Measurements from ENCODE around the gene FBXL17.

The FBXL17 gene

GRCh38 chr5:108001222-108001621 lies 380.7 kb downstream of the FBXL17 start:
- DNase-seq (ENCODE audit: low read depth, low spot score), result no peak

GRCh38 chr5:107997338-107997980 lies 384.4 kb downstream of the FBXL17 start:
- peak; percentile 23 for DNase-seq (ENCODE audit: low read depth, low spot score)

DNA sequence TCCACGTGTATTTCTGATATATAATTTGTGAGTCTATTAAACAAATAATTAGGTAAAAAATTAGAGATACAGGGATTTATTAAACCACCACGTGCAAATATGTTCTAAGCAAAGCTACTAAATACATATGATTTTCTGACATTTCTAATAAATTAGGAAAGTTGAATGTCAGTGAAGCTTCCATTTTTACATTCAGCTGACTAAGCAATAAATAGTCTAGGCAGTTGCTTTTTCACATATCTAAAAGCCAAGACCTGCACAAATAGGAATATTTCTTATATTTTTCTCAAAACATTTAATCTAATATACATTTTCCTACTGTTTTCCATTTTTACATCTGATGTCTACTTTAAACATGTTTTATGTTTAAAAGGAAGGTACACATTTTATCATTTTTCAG lies 388.6 kb downstream of the FBXL17 start:
- DNase-seq (ENCODE audit: low read depth, low spot score), result no peak

- DNase-seq (ENCODE audit: low read depth, low spot score), result no peak
Observed at GRCh38 chr5:107990881-107991810, 390.8 kb downstream of the FBXL17 start.

- DNase-seq (ENCODE audit: low read depth, low spot score), result no peak
Observed at GRCh38 chr5:107985144-107985543, 396.8 kb downstream of the FBXL17 start.

- no peak for DNase-seq (ENCODE audit: low read depth, low spot score)
Observed at GRCh38 chr5:107982703-107983425, 399.0 kb downstream of the FBXL17 start.

GRCh38 chr5:107980923-107981692 lies 400.8 kb downstream of the FBXL17 start:
- no peak for DNase-seq (ENCODE audit: low read depth, low spot score)

- DNase-seq (ENCODE audit: low read depth, low spot score), result no peak
Observed at GRCh38 chr5:107979900-107980299, 402.0 kb downstream of the FBXL17 start.

- no peak for DNase-seq (ENCODE audit: low read depth, low spot score)
Observed at GRCh38 chr5:107979291-107979690, 402.6 kb downstream of the FBXL17 start.

DNA sequence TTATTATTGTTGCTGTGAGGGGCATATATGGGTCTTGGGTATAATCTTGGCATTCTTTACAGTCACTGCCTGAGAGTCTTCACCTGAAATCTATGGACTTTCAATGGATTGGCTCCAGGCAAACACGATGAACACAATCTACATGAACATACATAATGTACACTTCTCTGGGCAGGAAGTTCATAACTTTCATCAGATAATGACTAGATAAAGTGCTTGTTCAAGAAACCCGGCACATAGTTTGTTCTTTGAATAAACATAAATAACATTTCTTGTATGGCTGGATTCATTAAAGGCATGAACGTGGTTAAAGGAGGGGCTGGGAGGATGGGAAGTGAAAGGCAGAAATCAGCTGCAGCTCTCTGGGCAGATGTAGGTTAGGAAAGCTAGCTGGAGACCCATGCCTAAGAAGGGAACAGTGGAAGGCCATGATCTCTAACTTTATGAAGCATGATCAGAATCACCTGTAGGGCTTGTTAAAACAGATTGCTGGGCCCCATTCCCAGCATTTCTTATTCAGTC lies 404.3 kb downstream of the FBXL17 start:
- no peak for DNase-seq (ENCODE audit: low read depth, low spot score)

DNA sequence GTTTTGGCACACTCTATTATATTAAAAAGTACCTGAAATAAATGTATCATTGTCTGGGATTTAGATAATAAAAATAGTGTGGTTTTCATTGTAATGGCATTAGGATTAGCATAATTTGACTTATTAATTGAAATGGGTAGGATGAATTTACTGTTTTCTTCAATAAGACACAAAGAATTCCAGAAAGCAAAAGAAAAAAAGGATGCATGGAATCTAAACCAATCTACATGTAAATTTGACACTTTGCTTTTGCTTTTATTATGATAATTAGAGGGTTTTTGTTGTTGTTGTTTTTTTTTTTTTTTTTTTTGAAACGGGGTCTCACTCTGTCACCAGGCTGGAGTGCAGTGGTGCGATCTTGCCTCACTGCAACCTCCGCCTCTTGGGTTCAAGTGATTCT lies 406.3 kb downstream of the FBXL17 start:
- no peak for DNase-seq (ENCODE audit: low read depth, low spot score)

GRCh38 chr5:107971846-107972245 lies 410.1 kb downstream of the FBXL17 start:
- DNase-seq (ENCODE audit: low read depth, low spot score), result no peak

GRCh38 chr5:107969847-107970246 lies 412.1 kb downstream of the FBXL17 start:
- no peak for DNase-seq (ENCODE audit: low read depth, low spot score)

- no peak for DNase-seq (ENCODE audit: low read depth, low spot score)
Observed at GRCh38 chr5:107968998-107969397, 412.9 kb downstream of the FBXL17 start.

GRCh38 chr5:107968406-107968843 lies 413.5 kb downstream of the FBXL17 start:
- no peak for DNase-seq (ENCODE audit: low read depth, low spot score)

DNA sequence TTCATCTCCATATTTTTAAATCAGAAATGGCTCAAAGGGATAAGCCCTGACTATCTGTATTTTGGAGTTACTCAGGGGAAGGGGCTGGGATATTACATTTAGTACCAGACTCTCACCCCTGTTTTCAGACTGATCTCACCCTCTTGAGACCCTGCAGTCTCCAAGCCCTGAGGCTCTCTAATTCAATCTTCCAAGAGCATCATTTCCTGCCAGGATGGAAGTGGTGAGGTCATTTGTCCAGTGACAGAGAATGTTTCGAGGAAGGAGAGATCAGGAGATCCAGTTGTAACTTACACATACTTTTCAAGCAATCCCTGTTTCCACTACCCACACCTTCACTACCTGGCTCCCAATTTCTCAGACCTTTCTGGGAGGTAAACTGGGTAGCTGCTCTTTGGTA lies 415.7 kb downstream of the FBXL17 start:
- DNase-seq (ENCODE audit: low read depth, low spot score), result no peak

- DNase-seq (ENCODE audit: low read depth, low spot score), result no peak
Observed at GRCh38 chr5:107964722-107965121, 417.2 kb downstream of the FBXL17 start.

DNA sequence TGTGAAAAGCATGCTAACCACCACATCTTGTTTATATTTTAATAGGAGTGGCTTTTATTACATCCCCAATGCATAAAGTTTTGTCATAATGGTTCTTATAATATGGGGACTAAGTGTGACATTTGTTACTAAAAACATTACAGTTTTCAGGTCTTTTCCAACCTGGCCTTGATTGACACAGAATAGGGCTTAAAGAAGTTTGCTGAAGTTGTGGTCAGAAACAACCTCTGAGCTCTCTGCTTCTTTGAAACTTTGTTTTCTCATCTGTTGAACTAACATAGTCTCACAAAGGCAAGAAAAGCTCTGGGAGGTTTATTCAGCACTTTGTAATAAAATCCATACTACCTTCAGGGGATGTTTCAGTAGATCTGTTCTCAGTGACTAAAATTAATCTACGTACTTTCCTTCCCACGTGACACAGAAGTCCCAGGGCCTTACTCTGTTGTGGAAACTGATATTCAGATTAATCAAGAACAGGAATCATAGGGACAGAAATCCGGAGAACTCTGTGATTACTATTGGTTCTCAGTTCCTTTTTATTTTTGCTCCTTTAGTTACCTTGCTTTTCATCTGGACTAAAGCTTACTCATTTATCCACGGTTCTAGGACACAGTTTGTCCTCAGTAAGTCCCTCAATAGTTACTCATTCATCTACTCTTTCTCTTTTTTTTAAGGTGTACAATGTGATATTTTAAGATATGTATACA lies 422.2 kb downstream of the FBXL17 start:
- DNase-seq (ENCODE audit: low read depth, low spot score), result no peak

- DNase-seq (ENCODE audit: low read depth, low spot score), result no peak
Observed at GRCh38 chr5:107958861-107959260, 423.0 kb downstream of the FBXL17 start.

DNA sequence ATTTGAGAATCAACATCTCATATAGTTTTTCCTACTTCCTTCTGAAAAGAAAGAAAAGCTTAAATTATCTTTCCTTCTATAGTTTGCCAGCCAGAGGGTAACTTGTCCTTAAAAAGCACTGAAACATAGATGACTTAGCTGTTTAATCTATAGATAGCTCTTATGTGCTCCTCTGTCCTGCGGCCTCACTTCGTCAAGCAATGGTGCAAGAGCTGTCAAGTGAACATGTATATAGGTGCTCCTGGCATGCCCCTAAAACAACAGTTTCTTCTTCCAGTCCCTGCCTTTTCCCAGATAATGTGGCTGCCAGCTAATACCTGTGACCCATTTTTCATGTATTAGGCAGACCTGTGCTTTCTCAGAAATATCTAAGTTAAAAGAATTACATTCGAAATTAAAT lies 423.5 kb downstream of the FBXL17 start:
- no peak for DNase-seq (ENCODE audit: low read depth, low spot score)

DNA sequence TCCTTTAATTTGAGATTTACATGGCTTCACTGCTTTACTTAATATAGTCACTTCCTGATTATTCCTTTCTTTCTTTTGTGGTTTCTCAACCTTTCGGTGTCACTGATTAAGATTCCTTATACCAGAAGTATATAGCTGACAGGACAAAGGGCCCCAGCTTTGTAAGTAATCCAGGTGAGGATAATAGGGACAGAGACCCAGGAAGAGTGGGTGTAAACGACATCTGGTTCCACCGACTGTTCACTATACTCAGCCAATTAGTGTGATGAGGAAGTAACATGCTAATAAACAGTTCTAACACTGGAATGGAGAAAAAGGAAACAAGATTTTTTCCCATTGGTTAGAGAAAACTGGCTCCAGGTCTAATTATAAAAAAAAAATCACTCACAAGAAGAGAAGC lies 424.8 kb downstream of the FBXL17 start:
- no peak for DNase-seq (ENCODE audit: low read depth, low spot score)
